ENCODE data around the gene PPARG. TPM values are rescaled to one million over a fixed set of nuclear protein-coding genes. Genes with fewer than 3 reads are reported as not detected.

PPARG gene
- total and polyA plus RNA-seq, 2 of the 13 experiments (the other 11 are each of a cell fraction or from before 2014, with no cell fraction given) = 13.9 to 58.3 TPM

GRCh38 chr3:12252889-12253288 is 36.0 kb upstream of the PPARG start (continued):
- TF ChIP-seq, protein P1, sequence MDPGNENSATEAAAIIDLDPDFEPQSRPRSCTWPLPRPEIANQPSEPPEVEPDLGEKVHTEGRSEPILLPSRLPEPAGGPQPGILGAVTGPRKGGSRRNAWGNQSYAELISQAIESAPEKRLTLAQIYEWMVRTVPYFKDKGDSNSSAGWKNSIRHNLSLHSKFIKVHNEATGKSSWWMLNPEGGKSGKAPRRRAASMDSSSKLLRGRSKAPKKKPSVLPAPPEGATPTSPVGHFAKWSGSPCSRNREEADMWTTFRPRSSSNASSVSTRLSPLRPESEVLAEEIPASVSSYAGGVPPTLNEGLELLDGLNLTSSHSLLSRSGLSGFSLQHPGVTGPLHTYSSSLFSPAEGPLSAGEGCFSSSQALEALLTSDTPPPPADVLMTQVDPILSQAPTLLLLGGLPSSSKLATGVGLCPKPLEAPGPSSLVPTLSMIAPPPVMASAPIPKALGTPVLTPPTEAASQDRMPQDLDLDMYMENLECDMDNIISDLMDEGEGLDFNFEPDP (CRISPR knock-in tag; conservative IDR thresholded peaks at IDR 0.05) = no peak
- no peak for TF ChIP-seq JUN (CRISPR knock-in tag; IDR thresholded peaks at IDR 0.05)
- TF ChIP-seq, protein P2, sequence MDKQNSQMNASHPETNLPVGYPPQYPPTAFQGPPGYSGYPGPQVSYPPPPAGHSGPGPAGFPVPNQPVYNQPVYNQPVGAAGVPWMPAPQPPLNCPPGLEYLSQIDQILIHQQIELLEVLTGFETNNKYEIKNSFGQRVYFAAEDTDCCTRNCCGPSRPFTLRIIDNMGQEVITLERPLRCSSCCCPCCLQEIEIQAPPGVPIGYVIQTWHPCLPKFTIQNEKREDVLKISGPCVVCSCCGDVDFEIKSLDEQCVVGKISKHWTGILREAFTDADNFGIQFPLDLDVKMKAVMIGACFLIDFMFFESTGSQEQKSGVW (CRISPR knock-in tag; IDR thresholded peaks at IDR 0.05; ENCODE audit: borderline replicate concordance) = no peak
- TF ChIP-seq, protein P3, sequence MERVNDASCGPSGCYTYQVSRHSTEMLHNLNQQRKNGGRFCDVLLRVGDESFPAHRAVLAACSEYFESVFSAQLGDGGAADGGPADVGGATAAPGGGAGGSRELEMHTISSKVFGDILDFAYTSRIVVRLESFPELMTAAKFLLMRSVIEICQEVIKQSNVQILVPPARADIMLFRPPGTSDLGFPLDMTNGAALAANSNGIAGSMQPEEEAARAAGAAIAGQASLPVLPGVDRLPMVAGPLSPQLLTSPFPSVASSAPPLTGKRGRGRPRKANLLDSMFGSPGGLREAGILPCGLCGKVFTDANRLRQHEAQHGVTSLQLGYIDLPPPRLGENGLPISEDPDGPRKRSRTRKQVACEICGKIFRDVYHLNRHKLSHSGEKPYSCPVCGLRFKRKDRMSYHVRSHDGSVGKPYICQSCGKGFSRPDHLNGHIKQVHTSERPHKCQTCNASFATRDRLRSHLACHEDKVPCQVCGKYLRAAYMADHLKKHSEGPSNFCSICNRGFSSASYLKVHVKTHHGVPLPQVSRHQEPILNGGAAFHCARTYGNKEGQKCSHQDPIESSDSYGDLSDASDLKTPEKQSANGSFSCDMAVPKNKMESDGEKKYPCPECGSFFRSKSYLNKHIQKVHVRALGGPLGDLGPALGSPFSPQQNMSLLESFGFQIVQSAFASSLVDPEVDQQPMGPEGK (CRISPR knock-in tag; IDR thresholded peaks at IDR 0.05) = no peak

DNA sequence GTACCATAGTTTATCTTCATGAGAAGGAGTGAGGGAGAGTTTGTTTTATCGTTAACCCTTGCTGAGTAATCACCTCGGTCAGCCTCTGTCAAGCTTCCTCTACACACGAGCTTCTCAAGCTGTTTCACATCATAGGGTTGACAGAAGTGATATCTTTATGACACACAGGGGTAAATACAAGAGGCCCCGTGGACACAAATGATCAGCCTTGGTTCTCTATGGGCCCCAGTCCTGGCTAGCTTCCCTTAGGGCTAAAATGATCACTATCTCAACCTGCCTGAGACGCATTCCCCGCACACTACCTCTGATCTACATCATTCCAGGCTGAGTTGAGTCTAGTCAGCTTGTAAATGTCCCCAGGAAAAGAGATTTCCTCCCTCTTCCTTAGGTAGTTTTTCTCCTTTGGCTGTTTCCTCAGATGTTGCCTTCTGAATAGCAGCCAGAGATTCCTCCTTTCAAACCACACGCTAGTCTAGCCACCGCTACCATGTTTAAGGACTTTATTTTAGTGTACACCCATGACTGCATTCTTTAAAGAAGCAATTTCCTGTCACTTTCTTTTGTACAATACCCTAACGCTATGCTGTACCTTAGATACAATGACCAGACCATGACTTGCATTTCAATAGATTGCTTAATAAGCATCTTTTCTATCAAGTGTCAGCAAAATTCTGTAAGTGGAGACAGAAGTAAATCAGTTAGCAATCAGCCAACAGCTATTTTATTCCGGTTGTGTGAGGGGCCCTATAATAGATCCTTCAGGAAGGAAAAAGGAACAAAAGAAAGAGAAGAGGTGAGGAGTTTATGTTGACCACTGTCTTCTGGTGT is 35.1 kb upstream of the PPARG start:
- Histone ChIP-seq H3K4me3 (replicated peaks in 1 of 3; ENCODE audit: insufficient read depth in 1 of 3, low read depth in 2 of 3, low read length in 3 of 3) (no peak overlapping the region), H3K4me2 (ENCODE audit: low read depth, low read length) (no peak overlapping the region), H4K20me1 (ENCODE audit: insufficient read depth, low read length) (no peaks in the 10 kb centered on the region), H3K4me1 (ENCODE audit: insufficient read depth, low read length) (peaks cover 14% of the 10 kb centered on the region), H3K79me2 (ENCODE audit: insufficient read depth, low read length) (no peaks in the 10 kb centered on the region), H2AFZ (ENCODE audit: low read length) (no peak overlapping the region), H3K27ac (ENCODE audit: extremely low read length, insufficient read depth, low read length) (no peak overlapping the region), H3K36me3 (replicated peaks in 1 of 2; ENCODE audit: control insufficient read depth in 1 of 2, insufficient read depth in 2 of 2, low read length in 2 of 2) (no peaks in the 10 kb centered on the region), H3K27me3 (ENCODE audit: control insufficient read depth in 1 of 2, insufficient read depth in 2 of 2, low read length in 2 of 2) (peaks cover 2 to 14% of the 10 kb centered on the region in 2 experiments; a peak in 3 of 5 replicates), H3K9me3 (ENCODE audit: low read length) (no peaks in the 10 kb centered on the region; the same call in 1 of the 2 replicates), H3K9ac (ENCODE audit: insufficient read depth, low read depth, low read length) (no peak overlapping the region)
- ATAC-seq (no peak), DNase-seq (ENCODE audit: low spot score) (no peak), FAIRE-seq (no peak)
- POLR2A ChIA-PET = no interaction called here
- in situ Hi-C loops (cut with HindIII; ENCODE audit: extremely low pct_ligation_motif_present, low pct_unique_long_range_greater_than_20kb) (no loop called here), intact Hi-C loops (cut with micrococcal nuclease; ENCODE audit: unreplicated experiment) (no loop called here)
- no TSS peak for BruUV-seq (replicated peaks)
- TF ChIP-seq IRF9 (CRISPR knock-in tag; IDR thresholded peaks at IDR 0.05; ENCODE audit: borderline replicate concordance) (no peak), XBP1 (CRISPR knock-in tag; IDR thresholded peaks at IDR 0.05) (no peak), NFE2L2 (IDR thresholded peaks at IDR 0.05; ENCODE audit: low read length) (0 out of 2 replicates have a peak, but pooled peaks have one; percentile 15), MAFF (IDR thresholded peaks at IDR 0.05; ENCODE audit: low read depth, low read length) (peak; percentile 83), MAFK (conservative IDR thresholded peaks at IDR 0.05 in 1 of 2, IDR thresholded peaks at IDR 0.05 in 1 of 2; ENCODE audit: low read length in 2 of 2) (peak; percentile 75 to 86)
- 37% methylated on average over 10 of the region's 10 CpGs for WGBS (ENCODE audit: low lambda C conversion rate)
- CTCF ChIA-PET (ENCODE audit: low intra/inter-chr PET ratio, low total read pairs) = no interaction called here

Data from HepG2 (cell line).